Measurements from ENCODE around the gene PPARA.

The PPARA gene

GRCh38 chr22:46176508-46177003 is 26.2 kb downstream of the PPARA start:
- H3K4me3 ChIP-seq (ENCODE audit: low read length): no peak overlapping the region
- H3K79me2 ChIP-seq (ENCODE audit: low read length): no peaks in the 10 kb centered on the region
- H4K20me1 ChIP-seq (ENCODE audit: insufficient read depth, low read length): 0 out of 2 replicates have a peak, but pooled peaks cover 12% of the 10 kb centered on the region
- TF ChIP-seq, protein P1, sequence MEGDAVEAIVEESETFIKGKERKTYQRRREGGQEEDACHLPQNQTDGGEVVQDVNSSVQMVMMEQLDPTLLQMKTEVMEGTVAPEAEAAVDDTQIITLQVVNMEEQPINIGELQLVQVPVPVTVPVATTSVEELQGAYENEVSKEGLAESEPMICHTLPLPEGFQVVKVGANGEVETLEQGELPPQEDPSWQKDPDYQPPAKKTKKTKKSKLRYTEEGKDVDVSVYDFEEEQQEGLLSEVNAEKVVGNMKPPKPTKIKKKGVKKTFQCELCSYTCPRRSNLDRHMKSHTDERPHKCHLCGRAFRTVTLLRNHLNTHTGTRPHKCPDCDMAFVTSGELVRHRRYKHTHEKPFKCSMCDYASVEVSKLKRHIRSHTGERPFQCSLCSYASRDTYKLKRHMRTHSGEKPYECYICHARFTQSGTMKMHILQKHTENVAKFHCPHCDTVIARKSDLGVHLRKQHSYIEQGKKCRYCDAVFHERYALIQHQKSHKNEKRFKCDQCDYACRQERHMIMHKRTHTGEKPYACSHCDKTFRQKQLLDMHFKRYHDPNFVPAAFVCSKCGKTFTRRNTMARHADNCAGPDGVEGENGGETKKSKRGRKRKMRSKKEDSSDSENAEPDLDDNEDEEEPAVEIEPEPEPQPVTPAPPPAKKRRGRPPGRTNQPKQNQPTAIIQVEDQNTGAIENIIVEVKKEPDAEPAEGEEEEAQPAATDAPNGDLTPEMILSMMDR (IDR thresholded peaks at IDR 0.05; ENCODE audit: low read depth, low read length): no peak
- TF ChIP-seq EZH2phosphoT487 (IDR thresholded peaks at IDR 0.05; ENCODE audit: low read depth): no peak
- H3K9ac ChIP-seq (ENCODE audit: low read length): no peak overlapping the region
- no peak overlapping the region for H3K4me2 ChIP-seq (ENCODE audit: low read length)
- peaks cover 13% of the 10 kb centered on the region for H3K36me3 ChIP-seq (replicated peaks; ENCODE audit: low read depth, low read length)
- H3K27me3 ChIP-seq (ENCODE audit: low read depth, low read length): no peaks in the 10 kb centered on the region
- no peak overlapping the region for H2AFZ ChIP-seq (ENCODE audit: low read depth, low read length)
- no peaks in the 10 kb centered on the region for H3K4me1 ChIP-seq (ENCODE audit: low read length)
- H3K27ac ChIP-seq (ENCODE audit: low read length): no peak overlapping the region
- no peaks in the 10 kb centered on the region for H3K9me3 ChIP-seq (ENCODE audit: insufficient read depth, low read length)

DNA sequence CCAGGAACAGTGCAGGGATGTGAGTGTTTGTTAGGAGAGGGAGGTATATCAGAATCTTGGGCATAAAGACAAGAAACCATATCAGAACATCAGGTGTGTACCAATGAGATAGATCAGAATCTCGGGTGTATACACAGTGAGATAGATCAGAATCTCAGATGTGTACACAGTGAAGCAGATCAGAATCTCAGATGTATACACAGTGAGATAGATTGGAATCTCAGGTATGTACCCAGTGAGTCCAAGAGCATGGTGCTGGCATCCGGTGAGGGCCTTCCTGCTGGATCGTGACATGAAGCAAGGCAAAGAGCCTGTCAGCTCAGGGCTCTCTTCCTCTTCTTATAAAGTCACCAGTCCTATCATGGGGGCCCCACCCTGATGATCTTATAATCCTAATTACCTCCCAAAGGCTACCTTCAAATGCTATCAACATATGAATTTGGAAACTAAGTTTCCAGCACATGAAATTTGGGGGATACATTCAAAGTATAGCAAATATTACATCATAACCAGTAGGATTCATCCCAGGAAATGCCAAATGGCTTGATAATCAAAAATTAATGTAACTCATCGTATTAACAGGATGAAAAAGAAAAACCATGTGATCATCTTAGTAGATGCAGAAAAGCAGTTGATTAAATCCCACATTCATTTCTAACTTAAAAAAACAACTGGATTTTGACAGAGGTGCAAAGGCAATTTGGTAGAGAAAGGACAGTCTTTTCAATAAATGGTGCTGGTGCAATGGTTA is 28.6 kb downstream of the PPARA start:
- H3K79me2 ChIP-seq (ENCODE audit: low read length): no peaks in the 10 kb centered on the region
- H3K27me3 ChIP-seq (ENCODE audit: low read depth, low read length): no peaks in the 10 kb centered on the region
- H2AFZ ChIP-seq (ENCODE audit: low read depth, low read length): no peak overlapping the region
- H3K9me3 ChIP-seq (ENCODE audit: insufficient read depth, low read length): no peaks in the 10 kb centered on the region
- no peaks in the 10 kb centered on the region for H3K4me1 ChIP-seq (ENCODE audit: low read length)
- H3K36me3 ChIP-seq (replicated peaks; ENCODE audit: low read depth, low read length): peaks cover 20% of the 10 kb centered on the region
- H3K4me3 ChIP-seq (ENCODE audit: low read length): no peak overlapping the region
- TF ChIP-seq, protein P1 (IDR thresholded peaks at IDR 0.05; ENCODE audit: low read depth, low read length): no peak
- TF ChIP-seq EZH2phosphoT487 (IDR thresholded peaks at IDR 0.05; ENCODE audit: low read depth): no peak
- no peak overlapping the region for H3K9ac ChIP-seq (ENCODE audit: low read length)
- no peak overlapping the region for H3K4me2 ChIP-seq (ENCODE audit: low read length)
- H3K27ac ChIP-seq (ENCODE audit: low read length): no peak overlapping the region
- 0 out of 2 replicates have a peak, but pooled peaks cover 5% of the 10 kb centered on the region for H4K20me1 ChIP-seq (ENCODE audit: insufficient read depth, low read length)

- Histone ChIP-seq H3K9me3 (ENCODE audit: insufficient read depth, low read length) (no peaks in the 10 kb centered on the region), H2AFZ (ENCODE audit: low read depth, low read length) (no peak overlapping the region), H3K27me3 (ENCODE audit: low read depth, low read length) (no peaks in the 10 kb centered on the region), H4K20me1 (ENCODE audit: insufficient read depth, low read length) (no peaks in the 10 kb centered on the region), H3K4me2 (ENCODE audit: low read length) (no peak overlapping the region), H3K4me3 (ENCODE audit: low read length) (no peak overlapping the region), H3K27ac (ENCODE audit: low read length) (no peak overlapping the region), H3K4me1 (ENCODE audit: low read length) (no peaks in the 10 kb centered on the region), H3K79me2 (ENCODE audit: low read length) (no peaks in the 10 kb centered on the region), H3K36me3 (replicated peaks; ENCODE audit: low read depth, low read length) (peaks cover 20% of the 10 kb centered on the region), H3K9ac (ENCODE audit: low read length) (no peak overlapping the region)
- TF ChIP-seq, protein P1 (IDR thresholded peaks at IDR 0.05; ENCODE audit: low read depth, low read length): no peak
- no peak for TF ChIP-seq EZH2phosphoT487 (IDR thresholded peaks at IDR 0.05; ENCODE audit: low read depth)
These were observed 29.4 kb downstream of the PPARA start for GRCh38 chr22:46179748-46180147.

GRCh38 chr22:46180370-46181137 is 30.2 kb downstream of the PPARA start:
- no peak overlapping the region for H3K4me3 ChIP-seq (ENCODE audit: low read length)
- TF ChIP-seq, protein P1 (IDR thresholded peaks at IDR 0.05; ENCODE audit: low read depth, low read length): no peak
- TF ChIP-seq EZH2phosphoT487 (IDR thresholded peaks at IDR 0.05; ENCODE audit: low read depth): no peak
- H3K79me2 ChIP-seq (ENCODE audit: low read length): no peaks in the 10 kb centered on the region
- no peak overlapping the region for H3K4me2 ChIP-seq (ENCODE audit: low read length)
- H3K9me3 ChIP-seq (ENCODE audit: insufficient read depth, low read length): no peaks in the 10 kb centered on the region
- no peak overlapping the region for H3K27ac ChIP-seq (ENCODE audit: low read length)
- H3K36me3 ChIP-seq (replicated peaks; ENCODE audit: low read depth, low read length): peaks cover 20% of the 10 kb centered on the region
- H3K27me3 ChIP-seq (ENCODE audit: low read depth, low read length): no peaks in the 10 kb centered on the region
- no peaks in the 10 kb centered on the region for H3K4me1 ChIP-seq (ENCODE audit: low read length)
- H2AFZ ChIP-seq (ENCODE audit: low read depth, low read length): no peak overlapping the region
- H4K20me1 ChIP-seq (ENCODE audit: insufficient read depth, low read length): no peaks in the 10 kb centered on the region
- H3K9ac ChIP-seq (ENCODE audit: low read length): no peak overlapping the region

All from OCI-LY3 (cell line).